ENCODE data around the gene C17orf107. TPM values are rescaled to one million over a fixed set of nuclear protein-coding genes. Genes with fewer than 3 reads are reported as not detected.

The C17orf107 gene
- polyA plus RNA-seq, 1 donor from 2014 or later: 0.45 TPM

- H4K20me1 ChIP-seq (ENCODE audit: insufficient read depth): no peaks in the 10 kb centered on the region
Measured at GRCh38 chr17:4861052-4861451, 38.3 kb upstream of the C17orf107 start.

GRCh38 chr17:4862720-4863119, 36.6 kb upstream of the C17orf107 start:
- no peaks in the 10 kb centered on the region for H3F3A ChIP-seq (ENCODE audit: insufficient read depth, low read length, poor library complexity, severe bottlenecking)
- H3K4me3 ChIP-seq (ENCODE audit: low read length): no peak overlapping the region
- H3K9me3 ChIP-seq (ENCODE audit: low read length): no peaks in the 10 kb centered on the region
- H3K4me2 ChIP-seq (ENCODE audit: low read length): no peak overlapping the region
- H2AFZ ChIP-seq (ENCODE audit: low read depth, low read length): no peak overlapping the region
- H3K36me3 ChIP-seq (ENCODE audit: insufficient read depth, low read length): no peaks in the 10 kb centered on the region
- no peaks in the 10 kb centered on the region for H3K9me2 ChIP-seq (ENCODE audit: insufficient read depth, low read length)
- no peaks in the 10 kb centered on the region for H4K20me1 ChIP-seq (ENCODE audit: insufficient read depth)
- no peaks in the 10 kb centered on the region for H3K79me2 ChIP-seq (replicated peaks; ENCODE audit: insufficient read depth, low read length)
- H3K27ac ChIP-seq (ENCODE audit: low read length): no peak overlapping the region
- H3K9ac ChIP-seq (ENCODE audit: low read length): no peak overlapping the region
- H3K27me3 ChIP-seq (ENCODE audit: insufficient read depth, low read depth, low read length): no peaks in the 10 kb centered on the region
- no peak for TF ChIP-seq RAD21 (conservative IDR thresholded peaks at IDR 0.05)
- TF ChIP-seq SMC3 (conservative IDR thresholded peaks at IDR 0.05; ENCODE audit: poor library complexity): no peak
- TF ChIP-seq MXI1 (conservative IDR thresholded peaks at IDR 0.05; ENCODE audit: poor library complexity, severe bottlenecking): no peak
- no peak for TF ChIP-seq EP300 (conservative IDR thresholded peaks at IDR 0.05; ENCODE audit: poor library complexity, severe bottlenecking)
- TF ChIP-seq POLR2AphosphoS5 (IDR thresholded peaks at IDR 0.05): no peak
- TF ChIP-seq REST (IDR thresholded peaks at IDR 0.05; ENCODE audit: borderline replicate concordance): no peak
- no peak for TF ChIP-seq TAF1 (IDR thresholded peaks at IDR 0.05; ENCODE audit: low read depth)

More at GRCh38 chr17:4861052-4861451, 38.3 kb upstream of the C17orf107 start:
- H3K4me3 ChIP-seq (ENCODE audit: low read length): no peak overlapping the region
- no peak overlapping the region for H3K4me2 ChIP-seq (ENCODE audit: low read length)
- no peaks in the 10 kb centered on the region for H3K27me3 ChIP-seq (ENCODE audit: insufficient read depth, low read depth, low read length)
- TF ChIP-seq TAF1 (IDR thresholded peaks at IDR 0.05; ENCODE audit: low read depth) (no peak), EP300 (conservative IDR thresholded peaks at IDR 0.05; ENCODE audit: poor library complexity, severe bottlenecking) (no peak), RAD21 (conservative IDR thresholded peaks at IDR 0.05) (no peak), MXI1 (conservative IDR thresholded peaks at IDR 0.05; ENCODE audit: poor library complexity, severe bottlenecking) (no peak), EZH2 (IDR thresholded peaks at IDR 0.05; ENCODE audit: borderline replicate concordance, insufficient read depth, low read length, poor library complexity, severe bottlenecking) (no peak), REST (IDR thresholded peaks at IDR 0.05; ENCODE audit: borderline replicate concordance) (no peak), CTCF (IDR thresholded peaks at IDR 0.05; ENCODE audit: poor library complexity, severe bottlenecking) (no peak), SMC3 (conservative IDR thresholded peaks at IDR 0.05; ENCODE audit: poor library complexity) (no peak), POLR2AphosphoS5 (IDR thresholded peaks at IDR 0.05) (no peak)
- H3K27ac ChIP-seq (ENCODE audit: low read length): no peak overlapping the region
- no peaks in the 10 kb centered on the region for H3F3A ChIP-seq (ENCODE audit: insufficient read depth, low read length, poor library complexity, severe bottlenecking)
- no peak overlapping the region for H3K9ac ChIP-seq (ENCODE audit: low read length)
- H3K9me3 ChIP-seq (ENCODE audit: low read length): no peaks in the 10 kb centered on the region
- no peaks in the 10 kb centered on the region for H3K36me3 ChIP-seq (ENCODE audit: insufficient read depth, low read length)
- H2AFZ ChIP-seq (ENCODE audit: low read depth, low read length): no peak overlapping the region
- H3K9me2 ChIP-seq (ENCODE audit: insufficient read depth, low read length): no peaks in the 10 kb centered on the region
- no peaks in the 10 kb centered on the region for H3K79me2 ChIP-seq (replicated peaks; ENCODE audit: insufficient read depth, low read length)

All from neural cell (in vitro differentiated cells).